Activated effector memory CD4-positive, alpha-beta T cell treated with anti-CD3 and anti-CD28 coated beads, Interleukin-2, amount 50 U/mL, for 16 hours (primary cell): Measurements from ENCODE around the gene KCNE4.
"Not testable (repeated sequence)": the region's sequence is repeated elsewhere in the genome, so short reads cannot be mapped to it uniquely, and the experiment has no call there.

Source experiments
- DNase-seq: peaks from one replicate; pipeline ENCODE4 v3.0.0-alpha.2; 2020

The KCNE4 gene

DNA sequence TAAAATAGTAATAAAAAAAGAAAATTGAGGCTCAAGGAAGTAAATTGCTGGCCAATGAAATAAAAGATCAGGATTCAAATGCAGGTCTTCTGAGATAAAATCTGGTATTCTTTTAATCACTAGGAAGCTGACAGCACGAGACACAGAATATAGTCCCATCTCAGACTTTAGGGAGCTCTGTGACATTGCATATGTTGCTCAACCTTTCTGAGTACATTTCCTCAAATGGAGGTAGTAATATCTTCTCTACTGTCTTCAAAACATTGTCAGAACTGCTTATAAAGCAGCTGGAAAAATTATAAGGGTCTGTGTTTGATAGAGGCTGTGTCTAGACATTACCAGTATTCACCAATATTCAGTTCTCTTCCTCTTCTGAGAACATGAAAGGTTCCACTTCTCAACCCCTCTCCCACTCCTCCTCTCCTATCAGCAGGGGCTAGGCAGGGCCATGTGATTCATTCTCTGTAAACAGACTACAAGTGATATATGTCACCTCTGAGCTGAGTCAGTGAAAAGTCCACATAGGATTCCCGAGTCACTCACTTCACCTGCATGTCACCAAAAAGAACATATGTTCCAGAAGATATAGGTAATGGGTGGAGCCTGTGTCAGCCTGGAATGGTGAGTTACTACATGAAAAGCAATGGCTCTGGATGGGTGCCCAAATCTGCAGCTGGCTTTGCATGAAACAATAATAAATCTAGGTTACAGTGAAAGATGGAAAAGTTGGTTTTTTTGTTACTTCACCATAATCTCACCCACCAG, 7.1 kb downstream of the KCNE4 start:
- DNase-seq = no peak

DNA sequence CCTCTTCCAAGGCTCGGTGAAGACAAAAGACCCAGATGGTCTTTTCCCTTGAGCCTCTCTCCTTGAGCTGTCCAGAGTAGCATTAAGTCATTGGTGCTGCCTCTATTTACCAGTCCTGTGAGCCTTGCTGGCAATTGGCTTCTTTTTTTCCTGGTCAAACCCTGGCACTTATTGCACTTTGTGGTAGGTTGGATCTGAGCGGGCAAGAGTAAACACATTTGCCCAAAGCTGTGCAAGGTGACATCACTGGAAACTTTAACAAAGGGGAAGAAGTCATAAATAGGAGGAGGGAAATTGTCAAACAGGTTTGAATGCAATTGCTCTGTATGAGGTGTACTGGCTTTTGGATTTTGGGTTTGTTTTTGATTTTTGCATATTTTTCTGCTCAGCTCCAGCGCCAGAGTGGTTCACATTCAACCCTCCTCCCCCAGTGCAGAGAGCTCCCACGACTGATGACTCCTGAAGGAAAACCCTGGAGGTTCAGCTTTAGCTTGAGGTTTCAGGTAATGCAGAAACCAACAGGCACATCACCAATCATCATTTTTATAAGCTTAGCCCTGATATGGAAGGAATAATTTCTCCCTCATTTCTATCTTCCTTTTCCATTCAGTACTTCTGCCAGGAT, 8.3 kb downstream of the KCNE4 start:
- no peak for DNase-seq

DNA sequence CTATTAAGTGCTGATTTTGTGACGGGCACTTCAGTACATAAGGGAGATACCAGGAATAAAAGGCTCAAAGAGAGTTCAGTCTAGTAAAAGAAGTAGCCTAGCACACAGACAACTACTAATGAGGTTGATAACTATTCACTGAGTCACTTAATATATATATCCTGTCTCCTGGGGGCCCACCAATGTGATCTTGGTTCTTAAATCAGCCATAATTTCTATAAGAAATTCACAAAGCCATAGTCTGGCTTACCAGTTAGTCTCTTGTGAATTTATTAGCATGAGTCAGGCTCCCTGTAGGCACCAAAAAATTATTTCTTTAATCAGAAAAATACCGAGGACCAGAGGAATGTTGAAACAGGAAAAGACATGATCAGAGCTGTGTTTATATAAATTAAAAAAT, 10.4 kb downstream of the KCNE4 start:
- no peak for DNase-seq

DNA sequence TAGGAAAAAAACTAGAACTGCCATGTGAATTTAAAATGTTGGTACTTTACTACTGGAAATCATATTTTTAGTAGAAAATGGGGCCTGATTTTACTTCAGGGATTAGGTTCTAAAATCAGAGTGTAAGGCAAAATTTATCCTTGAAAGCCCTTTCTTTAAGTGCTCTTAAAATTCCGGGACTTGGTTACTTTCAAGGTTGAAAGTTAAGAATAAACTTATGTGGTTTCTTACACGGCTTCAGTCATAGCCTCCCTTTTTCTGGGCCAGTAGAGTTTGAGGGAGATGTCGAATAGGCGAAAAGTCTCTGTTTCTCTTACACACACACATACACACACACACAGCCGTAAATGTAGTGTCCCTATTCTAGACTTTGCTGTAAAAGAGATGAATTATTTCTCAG, 13.1 kb downstream of the KCNE4 start:
- no peak for DNase-seq

- DNase-seq = no peak
Observed at GRCh38 chr2:223066721-223067120, 14.7 kb downstream of the KCNE4 start.

DNA sequence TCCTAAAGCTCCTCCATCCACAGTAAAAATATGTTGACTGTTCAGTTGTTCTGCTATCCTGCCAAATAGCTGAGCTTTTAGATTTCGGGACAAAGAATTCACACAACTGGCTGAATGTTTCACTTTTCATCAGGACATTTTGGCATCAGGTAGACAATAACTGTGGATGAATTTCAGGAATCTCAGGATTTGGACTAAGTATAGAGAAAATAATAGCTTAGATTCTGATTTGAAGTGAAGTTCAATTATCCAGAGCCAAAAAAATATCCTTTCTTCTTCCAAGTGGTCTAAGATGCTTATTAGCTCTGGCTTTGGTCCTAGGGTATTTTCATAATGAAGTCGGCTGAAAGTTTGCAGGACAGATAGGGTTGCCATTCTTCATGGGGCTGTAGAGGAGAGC, 16.1 kb downstream of the KCNE4 start:
- no peak for DNase-seq

GRCh38 chr2:223069465-223069864, 17.5 kb downstream of the KCNE4 start:
- no peak for DNase-seq

DNA sequence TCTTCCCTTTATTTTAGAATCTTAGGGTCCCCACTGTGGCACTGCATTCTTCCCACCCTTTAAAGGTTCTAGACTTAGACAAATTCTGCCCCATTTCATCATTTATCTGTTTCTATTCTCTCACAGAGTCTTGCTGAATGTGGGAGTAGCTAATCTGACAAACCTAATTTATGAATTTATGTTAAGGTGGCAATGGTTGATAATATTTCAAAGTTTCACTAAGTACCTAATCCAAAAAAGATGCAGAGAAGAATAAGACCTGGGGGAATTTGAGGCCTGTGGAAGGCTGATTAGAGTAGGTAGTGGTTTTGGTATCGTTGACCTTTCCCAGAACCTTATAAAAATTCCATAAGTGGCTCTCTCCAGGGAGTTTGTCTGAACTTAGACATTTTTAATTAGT, 18.0 kb downstream of the KCNE4 start:
- DNase-seq = no peak

- DNase-seq = no peak
Observed at GRCh38 chr2:223071139-223071538, 19.1 kb downstream of the KCNE4 start.

- no peak for DNase-seq
Observed at GRCh38 chr2:223072826-223073225, 20.8 kb downstream of the KCNE4 start.

DNA sequence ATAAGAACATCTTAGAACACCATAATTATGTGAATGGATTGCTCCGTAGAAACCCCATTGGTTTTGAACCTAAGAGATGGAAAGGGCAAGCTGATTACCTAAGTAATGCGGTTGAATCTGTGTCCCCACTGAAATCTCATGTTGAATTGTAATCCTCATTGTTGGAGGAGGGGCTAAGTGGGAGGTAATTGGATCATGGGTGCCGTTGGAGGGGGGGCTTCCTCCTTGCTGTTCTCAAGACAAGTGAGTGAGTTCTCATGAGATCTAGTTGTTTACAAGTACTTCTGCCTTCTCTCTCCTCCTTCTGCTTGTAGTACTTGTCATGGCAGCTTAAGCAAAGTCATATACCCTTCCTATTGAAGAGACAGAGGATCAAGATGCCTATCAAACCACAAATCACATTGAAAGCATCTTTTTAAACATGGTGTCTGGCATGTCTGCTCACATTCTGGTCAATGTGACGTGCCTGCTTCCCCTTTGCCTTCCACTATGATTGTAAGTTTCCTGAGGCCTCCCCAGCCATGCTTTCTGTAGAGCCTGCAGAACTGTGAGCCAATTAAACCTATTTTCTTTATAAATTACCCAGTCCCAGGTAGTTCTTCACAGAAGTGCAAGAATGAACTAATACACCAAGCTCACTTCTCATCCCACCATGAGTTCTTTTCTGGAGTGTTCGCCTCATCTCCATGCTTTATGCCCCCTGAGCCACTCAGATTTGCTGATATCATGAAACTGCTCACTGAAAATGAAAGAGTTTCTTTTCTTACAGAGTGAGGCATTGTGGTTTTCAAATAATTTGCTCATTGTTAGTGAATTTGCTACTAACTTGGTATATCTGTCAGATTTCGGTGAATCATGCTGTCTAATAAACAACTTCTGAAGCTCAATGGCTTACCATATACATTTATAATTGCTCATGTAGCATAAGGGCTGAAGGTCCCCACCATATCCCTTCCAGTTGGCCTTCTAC, 23.6 kb downstream of the KCNE4 start:
- DNase-seq = no peak

- DNase-seq = no peak
Observed at GRCh38 chr2:223076573-223076972, 24.6 kb downstream of the KCNE4 start.

- DNase-seq = no peak
Observed at GRCh38 chr2:223078482-223078881, 26.5 kb downstream of the KCNE4 start.

DNA sequence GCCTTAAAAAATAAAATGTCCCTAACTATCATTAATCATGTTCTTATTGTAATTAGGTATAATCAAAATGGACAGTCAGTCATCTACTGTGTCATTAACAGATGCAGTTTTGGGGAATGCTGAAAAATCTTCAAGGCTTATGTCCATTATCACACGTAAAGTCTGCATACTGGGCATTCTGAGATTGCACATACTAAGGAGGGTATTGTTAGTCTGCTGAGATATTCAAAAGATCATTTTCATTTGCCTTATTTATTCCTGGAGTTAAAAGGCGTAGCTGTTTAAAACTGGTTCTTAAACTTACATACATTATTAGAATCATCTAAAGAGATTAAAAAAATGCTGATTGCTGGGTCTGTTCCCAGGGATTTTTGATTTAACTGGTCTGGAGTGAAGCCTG, 27.4 kb downstream of the KCNE4 start:
- no peak for DNase-seq

DNA sequence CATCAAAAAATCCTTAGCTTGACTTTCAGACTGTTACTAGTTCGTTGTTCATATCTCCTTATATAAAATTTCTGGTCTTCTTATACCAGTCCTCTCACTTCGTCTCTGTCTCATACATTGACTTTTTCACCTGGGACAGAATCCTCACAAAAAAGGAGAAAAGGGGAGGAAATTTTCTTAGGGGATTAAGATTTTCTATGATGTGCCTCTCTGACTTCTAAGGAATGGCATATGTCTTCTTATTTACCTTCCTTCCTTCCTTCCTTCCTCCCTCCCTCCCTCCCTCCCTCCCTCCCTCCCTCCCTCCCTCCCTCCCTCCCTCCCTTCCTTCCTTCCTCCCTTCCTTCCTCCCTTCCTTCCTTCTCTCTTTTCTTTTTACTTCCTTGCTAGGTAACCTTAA, 27.9 kb downstream of the KCNE4 start:
- no peak for DNase-seq

DNA sequence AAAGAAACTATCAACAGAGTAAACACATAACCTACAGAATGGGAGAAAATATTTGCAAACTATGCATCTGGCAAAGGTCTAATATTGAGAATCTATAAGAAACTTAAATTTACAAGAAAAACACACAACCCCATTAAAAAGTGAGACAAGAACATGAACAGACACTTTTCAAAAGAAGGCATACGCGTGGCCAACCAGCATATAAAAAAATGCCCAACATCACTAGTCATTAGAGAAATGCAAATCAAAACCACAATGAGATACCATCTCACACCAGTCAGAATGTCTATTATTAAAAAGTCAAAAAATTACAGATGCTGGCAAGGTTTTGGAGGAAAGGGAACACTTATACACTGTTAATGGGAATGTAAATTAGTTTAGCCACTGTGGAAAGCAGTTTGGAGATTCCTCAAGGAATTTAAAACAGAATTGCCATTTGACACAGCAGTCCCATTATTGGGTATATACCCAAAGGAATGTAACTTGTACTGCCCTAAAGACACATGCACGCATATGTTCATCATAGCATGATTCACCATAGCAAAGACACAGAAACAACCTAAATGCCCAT, 28.9 kb downstream of the KCNE4 start:
- DNase-seq = not testable (repeated sequence)

GRCh38 chr2:223081789-223082188, 29.8 kb downstream of the KCNE4 start:
- no peak for DNase-seq

DNA sequence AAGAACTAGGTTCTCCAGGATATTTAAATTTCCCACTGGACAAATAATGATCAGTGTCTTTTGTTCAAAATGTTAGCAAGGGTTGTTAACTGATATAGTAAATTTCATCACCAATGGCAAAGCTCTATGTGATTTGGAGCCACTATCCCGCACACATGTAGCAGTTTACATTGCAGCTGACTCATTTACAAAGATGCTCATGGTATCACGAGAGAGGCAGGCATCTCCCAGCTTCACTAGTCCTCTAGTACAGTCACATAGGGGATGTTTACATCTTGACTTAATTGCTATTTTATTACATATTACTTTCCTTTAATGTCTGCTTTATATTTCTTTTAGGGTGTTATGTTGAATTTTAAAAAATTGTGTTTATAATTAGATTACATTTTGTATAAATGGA, 30.7 kb downstream of the KCNE4 start:
- DNase-seq = no peak

DNA sequence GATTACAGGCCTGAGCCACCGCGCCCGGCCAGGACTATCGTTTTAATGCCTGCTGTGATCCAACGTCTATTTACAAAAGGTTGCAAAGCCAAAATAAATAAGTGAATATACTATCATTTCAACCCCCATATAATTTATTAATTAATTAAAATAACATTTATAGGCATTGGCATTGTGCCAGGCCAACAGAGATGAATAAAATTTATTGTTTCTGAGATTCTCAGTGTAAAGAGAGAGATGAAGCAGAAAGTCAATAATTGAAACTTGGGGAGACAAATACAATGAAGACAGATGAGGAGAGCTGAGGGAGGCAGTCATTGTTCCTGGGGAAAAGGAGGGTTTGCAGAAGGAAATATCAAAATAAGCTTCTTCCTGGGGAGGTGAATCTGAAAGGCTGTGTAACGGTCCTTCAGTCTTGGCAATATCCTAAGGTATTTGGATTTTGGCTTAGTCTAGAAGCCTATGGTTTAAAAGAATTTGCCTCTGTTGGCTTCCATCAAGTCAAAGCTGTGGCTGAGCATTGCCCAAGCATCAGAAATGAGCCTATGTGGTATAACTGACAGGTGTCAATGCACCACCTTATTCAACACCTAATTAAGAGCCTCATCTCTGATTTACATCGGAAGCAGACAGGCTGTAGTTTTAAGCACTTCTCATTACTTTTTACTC, 31.5 kb downstream of the KCNE4 start:
- DNase-seq = no peak

GRCh38 chr2:223084873-223085272, 32.9 kb downstream of the KCNE4 start:
- no peak for DNase-seq

GRCh38 chr2:223086370-223086981, 34.5 kb downstream of the KCNE4 start:
- DNase-seq = no peak

DNA sequence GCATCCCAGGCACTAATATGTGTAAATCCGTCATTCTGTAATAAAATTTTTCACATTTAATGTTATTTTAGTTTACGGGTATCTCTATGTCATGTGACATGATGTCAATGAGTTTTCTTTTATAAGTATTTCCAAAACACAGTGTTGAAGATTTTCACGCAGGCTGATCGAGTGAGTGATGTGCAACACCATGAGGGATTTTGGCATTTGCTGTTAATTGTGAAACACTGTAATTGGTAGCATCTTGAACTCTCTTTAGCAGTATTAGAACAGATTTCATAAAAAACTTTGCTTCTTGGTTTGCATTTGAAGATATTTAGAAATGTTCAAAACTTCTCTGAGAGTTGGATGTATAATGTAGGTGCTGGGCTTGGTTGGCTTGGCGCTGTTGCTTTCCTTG, 35.5 kb downstream of the KCNE4 start:
- no peak for DNase-seq
